ENCODE measurements around the gene ATXN1. TPM values are rescaled to one million over a fixed set of nuclear protein-coding genes. Genes with fewer than 3 reads are reported as not detected.

ATXN1 gene
- total and polyA plus RNA-seq, 7 donors = 1.3 to 50.9 (median 21.6) TPM

- no peak for ATAC-seq
- intact Hi-C loops (cut with DNase I) = no loop called here
- 91 to 98% (median 91%) methylated on average over 2 of the region's 2 CpGs for WGBS, 3 donors
- H3K9me3 ChIP-seq = no peaks in the 10 kb centered on the region
- no peak for TF ChIP-seq CTCF (IDR thresholded peaks at IDR 0.05)
- H3K27ac ChIP-seq = no peak overlapping the region
- peaks cover 42% of the 10 kb centered on the region for H3K4me1 ChIP-seq
- no peak overlapping the region for H3K4me3 ChIP-seq
- no peak for DNase-seq
- no peaks in the 10 kb centered on the region for H3K27me3 ChIP-seq (ENCODE audit: insufficient read depth in 3 of 3, low read length in 2 of 3)
- no peaks in the 10 kb centered on the region for H3K36me3 ChIP-seq (ENCODE audit: insufficient read depth in 1 of 2, low read depth in 1 of 2)
Measured at GRCh38 chr6:16696496-16696895, 64.8 kb downstream of the ATXN1 start.

GRCh38 chr6:16694781-16695578, 66.3 kb downstream of the ATXN1 start:
- 67 to 92% (median 87%) methylated on average over 4 of the region's 4 CpGs for WGBS, 3 donors
- Histone ChIP-seq H3K4me1 (peaks cover 36% of the 10 kb centered on the region), H3K4me3 (no peak overlapping the region), H3K27me3 (ENCODE audit: insufficient read depth in 3 of 3, low read length in 2 of 3) (no peaks in the 10 kb centered on the region), H3K9me3 (no peaks in the 10 kb centered on the region), H3K27ac (no peak overlapping the region), H3K36me3 (ENCODE audit: insufficient read depth in 1 of 2, low read depth in 1 of 2) (no peaks in the 10 kb centered on the region)
- ATAC-seq (no peak), DNase-seq (no peak)
- TF ChIP-seq CTCF (IDR thresholded peaks at IDR 0.05) = no peak
- intact Hi-C loops (cut with DNase I) = no loop called here

GRCh38 chr6:16691324-16691723, 69.9 kb downstream of the ATXN1 start:
- ATAC-seq (no peak), DNase-seq (no peak)
- peaks cover 28% of the 10 kb centered on the region for H3K4me1 ChIP-seq
- no peak overlapping the region for H3K4me3 ChIP-seq
- no peaks in the 10 kb centered on the region for H3K27me3 ChIP-seq (ENCODE audit: insufficient read depth in 3 of 3, low read length in 2 of 3)
- no peaks in the 10 kb centered on the region for H3K9me3 ChIP-seq
- no peaks in the 10 kb centered on the region for H3K36me3 ChIP-seq (ENCODE audit: insufficient read depth in 1 of 2, low read depth in 1 of 2)
- H3K27ac ChIP-seq = no peak overlapping the region
- intact Hi-C loops (cut with DNase I) = no loop called here
- TF ChIP-seq CTCF (IDR thresholded peaks at IDR 0.05) = no peak

- H3K4me1 ChIP-seq = peaks cover 32% of the 10 kb centered on the region
- no peaks in the 10 kb centered on the region for H3K9me3 ChIP-seq
- intact Hi-C loops (cut with DNase I) = no loop called here
- 89 to 94% (median 93%) methylated on average over 7 of the region's 7 CpGs for WGBS, 3 donors
- no peak overlapping the region for H3K27ac ChIP-seq
- no peak for ATAC-seq
- no peak for TF ChIP-seq CTCF (IDR thresholded peaks at IDR 0.05)
- no peak overlapping the region for H3K4me3 ChIP-seq
- no peaks in the 10 kb centered on the region for H3K36me3 ChIP-seq (ENCODE audit: insufficient read depth in 1 of 2, low read depth in 1 of 2)
- no peaks in the 10 kb centered on the region for H3K27me3 ChIP-seq (ENCODE audit: insufficient read depth in 3 of 3, low read length in 2 of 3)
- DNase-seq = no peak
Measured at GRCh38 chr6:16690608-16691142, 70.6 kb downstream of the ATXN1 start.

All from psoas muscle (tissue), 8 donors.